Medulla oblongata (tissue), 1 donor: ENCODE measurements around the gene BSPH1.
"Not testable (repeated sequence)": the region's sequence is repeated elsewhere in the genome, so short reads cannot be mapped to it uniquely, and the experiment has no call there.

Experiments used
- DNase-seq: peaks from one replicate; pipeline ENCODE4 v3.0.0-alpha.2; 2015; ENCODE audit errors: extremely low spot score

BSPH1 gene, protein sequence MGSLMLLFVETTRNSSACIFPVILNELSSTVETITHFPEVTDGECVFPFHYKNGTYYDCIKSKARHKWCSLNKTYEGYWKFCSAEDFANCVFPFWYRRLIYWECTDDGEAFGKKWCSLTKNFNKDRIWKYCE

DNA sequence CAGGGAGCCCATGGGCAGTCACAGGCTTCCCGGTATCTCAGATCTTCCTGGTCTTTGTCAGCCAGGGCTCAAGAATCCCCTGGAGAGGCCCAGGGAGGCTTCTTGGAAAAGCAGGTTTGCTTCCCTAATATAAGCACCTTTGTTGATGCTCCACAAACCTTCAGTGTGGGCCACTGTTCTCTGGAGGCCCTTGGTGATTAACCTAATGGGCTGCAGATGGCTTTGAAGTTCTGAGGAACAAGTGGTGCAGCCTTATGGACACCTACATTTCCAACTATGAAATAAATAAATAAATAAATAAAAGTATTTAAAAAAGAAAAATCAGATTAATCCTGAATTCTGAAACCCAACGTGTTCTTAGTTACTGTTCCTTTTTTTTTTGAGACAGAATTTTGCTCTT is at the start of gene BSPH1:
Gene BSPH1 (minus strand): TSS at position 101 of the 400 bp plus-strand sequence. CDS start 89 bp downstream, at position 12.
- DNase-seq, result no peak

DNA sequence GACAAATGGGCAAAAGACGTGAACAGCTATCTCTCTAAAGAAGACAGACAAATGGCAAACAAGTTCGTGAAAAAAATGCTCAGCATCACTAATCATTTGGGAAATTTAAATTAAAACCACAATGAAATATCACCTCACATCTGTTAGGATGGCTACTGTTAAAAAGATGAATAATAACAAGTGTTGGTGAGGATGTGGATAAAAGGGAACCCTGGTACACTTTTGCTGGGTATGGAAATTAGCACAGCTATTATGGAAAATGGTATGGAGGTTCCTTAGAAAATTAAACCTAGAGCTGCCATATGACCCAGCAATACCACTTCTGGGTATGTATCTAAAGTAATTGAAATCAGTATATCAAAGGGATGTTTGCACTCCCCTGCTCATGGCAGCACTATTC is 44.8 kb upstream of the BSPH1 start:
- no peak for DNase-seq

DNA sequence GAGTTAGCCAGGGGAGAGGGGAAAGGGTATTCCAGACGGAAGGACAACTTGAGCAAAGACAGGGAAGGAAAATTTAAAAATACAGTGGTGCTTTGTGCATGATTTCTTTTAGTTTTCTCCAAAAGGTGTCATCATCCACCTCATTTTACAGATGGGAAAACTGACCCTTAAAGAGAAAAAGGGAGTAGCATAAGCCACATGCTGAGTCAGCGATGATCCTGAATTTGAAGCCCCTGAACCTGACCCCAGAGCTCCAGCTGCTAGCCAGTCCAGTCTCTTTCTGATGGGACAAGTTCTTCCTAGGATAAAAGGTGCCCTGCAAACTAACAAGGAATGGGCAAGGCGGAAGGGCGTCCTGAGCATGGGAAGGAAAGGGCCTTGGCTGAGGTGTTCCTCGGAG is 41.6 kb upstream of the BSPH1 start:
- no peak for DNase-seq

DNA sequence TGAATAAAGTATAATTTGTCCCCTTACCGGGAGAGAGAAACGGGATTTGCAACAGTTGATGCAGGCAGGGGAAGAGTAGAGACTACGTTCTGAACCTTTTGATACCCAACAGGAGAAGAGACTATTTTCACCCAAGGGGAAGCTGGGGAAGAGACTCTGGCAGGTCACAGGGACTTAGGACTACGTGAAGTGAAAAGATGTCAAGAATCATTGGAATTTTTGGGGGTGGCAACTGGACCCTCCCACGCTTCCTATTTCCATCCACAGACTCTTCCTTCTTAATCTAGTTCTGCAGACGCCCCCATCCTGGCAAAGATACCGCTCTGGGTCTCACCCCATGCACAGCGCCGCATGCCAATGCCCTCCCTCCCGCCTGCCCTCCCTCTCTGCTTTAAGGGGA is 38.1 kb upstream of the BSPH1 start:
- no peak for DNase-seq

DNA sequence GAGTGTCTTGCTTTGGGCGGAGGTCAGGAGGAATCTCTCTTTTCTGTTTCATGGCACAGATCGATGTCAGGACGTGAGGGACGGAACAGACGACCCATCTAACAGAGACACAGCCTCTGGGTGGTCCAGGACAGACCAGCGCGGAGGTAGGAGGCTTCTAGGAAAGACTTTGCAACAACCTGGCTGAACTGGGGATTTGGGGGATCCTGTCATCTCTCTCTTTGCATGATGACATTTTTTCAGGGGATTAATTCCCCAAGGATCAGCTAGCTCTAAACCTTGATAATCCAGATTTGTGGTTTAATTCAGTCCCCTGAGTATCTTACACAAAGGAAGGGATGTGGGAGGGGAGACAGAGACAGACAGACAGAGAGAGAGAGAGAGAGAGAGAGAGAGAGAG is 37.5 kb upstream of the BSPH1 start:
- no peak for DNase-seq

DNA sequence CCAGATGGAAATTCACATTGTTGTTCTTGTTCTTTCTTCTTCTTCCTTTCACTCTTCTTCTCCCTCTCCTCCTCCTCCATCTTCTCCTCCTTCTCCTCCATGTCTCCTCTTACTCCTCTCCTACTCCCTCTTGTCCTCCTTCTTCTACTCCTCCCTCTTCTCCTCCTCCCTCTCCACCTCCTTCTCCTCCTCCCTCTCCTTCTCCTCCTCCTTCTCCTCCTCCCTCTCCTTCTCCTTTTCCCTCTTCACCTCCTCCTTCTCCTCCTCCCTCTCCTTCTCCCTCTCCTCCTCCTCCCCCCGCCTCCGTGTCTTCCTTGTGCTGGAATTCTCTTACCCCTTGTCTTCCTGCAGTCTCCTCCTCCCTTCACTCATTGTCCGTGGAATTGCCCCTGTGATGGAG is 33.5 kb upstream of the BSPH1 start:
- no peak for DNase-seq

DNA sequence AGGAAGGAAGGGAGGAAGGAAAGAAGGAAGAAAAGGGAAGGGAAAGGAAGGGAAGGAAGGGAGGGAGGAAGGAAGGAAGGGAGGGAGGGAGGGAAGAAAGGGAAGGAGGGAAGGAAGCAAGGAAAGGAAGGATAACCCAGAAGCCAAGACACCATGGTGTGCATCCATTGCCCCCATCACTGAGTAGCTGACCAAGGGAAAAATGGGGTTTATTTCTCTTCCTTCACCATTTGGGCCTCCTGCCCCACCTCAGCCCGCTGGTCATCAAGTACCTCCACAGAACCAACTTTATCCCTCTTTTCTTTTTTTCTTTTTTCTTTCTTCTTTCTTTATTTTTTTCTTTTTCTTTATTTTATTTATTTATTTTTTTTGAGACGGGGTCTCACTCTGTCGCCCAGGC is 31.5 kb upstream of the BSPH1 start:
- DNase-seq, result no peak

DNA sequence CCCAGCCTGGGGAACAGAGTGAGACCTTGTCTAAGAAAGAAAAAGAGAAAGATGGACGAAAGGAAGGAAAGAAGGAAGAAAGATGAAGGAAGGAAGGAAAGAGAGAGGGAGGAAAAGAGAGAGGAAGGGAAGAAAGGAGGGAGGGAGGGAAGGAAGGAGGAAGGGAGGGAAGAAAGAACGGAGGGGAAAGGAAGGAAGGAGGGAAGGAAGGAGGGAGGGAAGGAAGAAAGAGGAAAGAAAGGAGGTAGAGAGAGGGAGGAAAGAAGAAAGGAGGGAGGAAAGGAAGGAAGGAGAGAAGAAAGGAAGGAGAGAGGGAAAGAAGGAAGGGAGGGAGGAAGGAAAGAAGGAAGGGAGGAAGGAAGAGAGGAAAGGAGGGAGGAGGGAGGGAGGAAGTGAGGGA is 31.0 kb upstream of the BSPH1 start:
- DNase-seq, result no peak

DNA sequence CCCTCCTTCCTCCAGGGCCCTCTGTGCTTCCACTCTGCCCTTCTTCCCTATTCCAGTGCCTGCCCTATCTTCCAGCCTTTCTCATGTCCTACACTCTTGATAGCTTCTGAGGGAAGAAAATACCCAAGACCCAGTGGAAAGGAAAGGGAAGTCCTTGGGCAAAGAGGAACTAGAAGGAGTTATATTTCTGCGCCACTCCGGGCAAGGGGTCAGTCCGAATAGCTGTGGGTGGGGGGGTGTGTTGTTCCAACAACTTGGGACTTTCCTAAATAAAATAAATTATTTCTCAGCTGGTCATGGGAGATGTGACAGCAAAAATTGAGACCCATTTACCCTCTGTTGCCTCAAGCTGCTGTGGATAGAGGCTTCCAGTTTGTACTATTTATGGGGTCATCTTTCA is 28.7 kb upstream of the BSPH1 start:
- no peak for DNase-seq

DNA sequence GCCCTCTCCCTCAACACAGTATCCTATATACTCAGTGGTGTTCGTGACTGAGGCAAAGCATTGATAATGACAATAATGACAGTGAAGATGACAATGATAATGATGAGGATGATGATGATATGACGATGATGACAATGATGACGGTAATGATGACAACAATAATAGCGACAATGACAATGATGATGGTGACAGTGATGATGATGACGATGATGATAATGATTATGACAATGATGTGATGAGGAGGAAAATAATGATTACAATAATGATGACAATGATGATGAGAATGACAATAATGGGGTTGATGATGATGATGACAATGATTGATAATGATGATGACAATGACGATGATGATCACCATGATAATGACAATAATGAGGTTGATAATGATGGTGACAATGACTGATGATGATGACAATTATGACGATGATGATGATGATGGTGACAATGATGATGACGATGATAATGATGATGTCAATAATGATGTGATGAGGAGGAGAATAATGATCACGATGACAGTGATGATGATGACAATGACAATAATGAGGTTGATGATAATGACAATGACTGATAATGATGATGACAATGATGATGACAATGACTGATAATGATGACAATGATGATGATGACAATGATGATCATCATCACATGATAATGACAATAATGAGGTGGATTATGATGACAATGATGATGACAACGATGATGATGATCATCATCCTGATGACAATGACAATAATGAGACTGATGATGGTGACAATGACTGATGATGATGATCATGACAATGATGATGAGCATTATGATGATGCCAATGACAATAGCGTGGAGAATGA is 19.2 kb upstream of the BSPH1 start:
- no peak for DNase-seq

DNA sequence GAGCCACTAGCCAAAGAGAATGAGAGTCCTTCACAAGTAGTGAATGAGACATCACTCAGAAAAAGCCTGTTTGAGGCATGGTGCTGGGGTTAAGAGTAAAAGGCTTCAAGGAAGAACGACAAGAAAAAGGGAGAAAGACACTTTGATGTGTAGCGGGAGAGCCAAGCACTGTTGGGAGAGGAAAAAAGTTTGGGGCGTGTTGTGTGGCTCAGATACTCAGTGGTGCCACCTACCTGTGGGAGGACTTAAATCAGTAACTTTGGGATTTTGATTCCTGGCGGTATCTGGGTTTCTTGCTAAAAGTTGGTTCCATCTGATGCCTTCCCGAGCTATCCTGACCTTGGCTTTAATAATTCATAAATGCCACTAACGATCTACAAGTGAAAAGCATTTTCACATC is 14.8 kb upstream of the BSPH1 start:
- DNase-seq, result no peak

DNA sequence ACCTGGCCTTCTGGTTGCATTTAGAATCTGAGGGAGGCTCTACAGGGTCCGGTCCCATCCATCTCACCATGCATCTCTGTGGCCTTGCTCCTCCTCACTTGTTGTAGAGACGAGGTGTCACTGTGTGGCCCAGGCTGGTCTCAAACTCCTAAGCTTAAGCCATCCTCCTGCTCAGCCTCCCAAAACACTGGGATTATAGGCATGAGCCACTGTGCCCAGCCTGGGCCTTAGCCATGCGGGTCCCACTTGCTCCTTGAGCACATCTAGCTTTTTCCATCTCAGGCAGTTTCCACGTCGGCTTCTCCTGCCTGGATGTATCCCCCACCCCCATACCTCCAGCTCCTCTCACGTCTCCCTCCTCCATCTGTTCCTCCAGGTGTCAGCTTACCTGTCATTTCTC is 12.3 kb upstream of the BSPH1 start:
- DNase-seq, result no peak

DNA sequence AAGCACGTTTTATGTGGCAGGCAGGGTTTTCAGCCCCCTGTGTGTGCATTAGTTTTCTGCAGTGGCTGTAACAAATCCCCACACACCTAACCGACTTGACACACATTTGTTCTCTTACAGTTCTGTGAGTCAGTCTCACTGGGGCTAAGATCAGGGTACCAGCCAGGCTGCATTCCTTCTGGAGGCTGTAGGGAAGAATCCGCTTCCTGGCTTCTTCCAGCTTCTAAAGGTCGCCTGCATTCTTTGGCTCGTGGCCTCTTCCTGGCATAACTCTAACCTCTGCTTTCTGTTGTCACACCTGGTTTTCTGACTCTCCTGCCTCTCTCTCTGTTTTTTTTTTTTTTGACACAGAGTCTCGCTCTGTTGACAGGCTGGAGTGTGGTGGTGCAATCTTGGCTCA is 8.9 kb upstream of the BSPH1 start:
- DNase-seq, result no peak

DNA sequence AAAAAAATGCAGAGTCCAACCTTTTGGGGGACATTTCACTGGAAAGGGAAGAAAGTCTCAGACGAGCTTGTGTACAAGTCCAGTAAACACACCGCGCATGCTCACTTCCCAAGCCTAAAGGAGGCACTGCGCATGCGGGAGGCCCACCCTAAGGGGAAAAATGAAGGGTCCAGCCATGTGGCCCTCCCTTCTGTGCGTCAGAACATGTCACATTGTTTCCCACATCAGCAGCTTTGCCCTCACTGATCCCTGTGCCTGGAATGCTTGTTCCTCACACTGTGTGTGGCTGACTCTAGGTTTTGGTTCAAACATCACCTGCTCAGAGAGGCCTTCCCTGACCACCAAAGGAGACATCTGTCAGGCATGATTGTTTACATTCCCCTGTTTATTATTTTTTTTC is 6.8 kb upstream of the BSPH1 start:
- DNase-seq, result no peak

DNA sequence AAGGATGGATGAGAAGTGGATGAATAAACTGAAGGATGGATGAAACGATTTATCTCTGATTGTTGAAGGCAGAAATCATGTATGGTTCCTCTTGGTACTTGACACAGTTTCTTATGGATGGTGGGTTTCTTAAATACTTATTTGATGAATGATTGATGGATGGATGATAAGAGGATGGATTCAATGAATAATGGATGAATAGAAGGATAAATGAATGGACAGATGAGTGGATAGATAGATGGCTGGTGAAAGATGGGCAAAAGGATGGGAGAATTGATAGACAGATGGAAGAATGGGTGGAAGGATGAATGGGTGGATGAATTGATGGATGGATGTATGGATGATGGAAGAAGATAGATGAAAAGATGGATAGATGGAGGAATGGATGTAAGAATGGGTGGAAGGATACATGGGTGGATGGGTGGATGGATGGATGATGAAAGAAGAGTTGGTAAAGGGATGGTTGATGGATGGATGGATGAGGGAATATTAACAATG is 4.3 kb upstream of the BSPH1 start:
- no peak for DNase-seq

DNA sequence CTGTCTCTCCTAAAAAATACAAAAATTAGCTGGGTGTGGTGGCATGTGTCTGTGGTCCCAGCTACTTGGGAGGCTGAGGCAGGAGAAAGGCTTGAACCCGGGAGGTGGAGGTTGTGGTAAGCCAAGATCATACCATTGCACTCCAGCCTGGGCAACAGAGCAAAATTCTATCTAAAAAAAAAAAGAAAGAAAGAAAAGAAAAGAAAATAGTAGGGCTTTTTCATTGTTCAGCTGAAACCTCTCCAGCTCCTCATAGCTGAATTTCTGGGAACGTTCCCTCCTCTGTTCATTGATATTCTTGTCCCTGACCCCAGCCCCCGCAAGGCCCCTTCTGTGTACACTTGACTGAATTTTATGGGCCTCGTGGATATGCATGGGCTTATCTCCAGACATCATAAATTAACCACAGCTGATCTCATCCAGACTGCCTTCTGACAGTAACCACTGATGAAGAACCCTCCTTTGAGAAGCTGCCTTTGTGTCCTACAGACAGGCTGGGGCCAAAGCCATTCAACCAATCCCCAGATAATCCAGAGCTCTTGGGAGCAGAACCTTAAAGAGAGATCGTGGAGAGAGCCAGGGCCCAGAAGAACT is 2.3 kb upstream of the BSPH1 start, which contains the start of gene ELSPBP1:
Gene ELSPBP1 (plus strand): TSS at position 424 of the 594 bp plus-strand sequence. CDS start 14,036 bp downstream, outside the sequence.
- DNase-seq, result no peak

DNA sequence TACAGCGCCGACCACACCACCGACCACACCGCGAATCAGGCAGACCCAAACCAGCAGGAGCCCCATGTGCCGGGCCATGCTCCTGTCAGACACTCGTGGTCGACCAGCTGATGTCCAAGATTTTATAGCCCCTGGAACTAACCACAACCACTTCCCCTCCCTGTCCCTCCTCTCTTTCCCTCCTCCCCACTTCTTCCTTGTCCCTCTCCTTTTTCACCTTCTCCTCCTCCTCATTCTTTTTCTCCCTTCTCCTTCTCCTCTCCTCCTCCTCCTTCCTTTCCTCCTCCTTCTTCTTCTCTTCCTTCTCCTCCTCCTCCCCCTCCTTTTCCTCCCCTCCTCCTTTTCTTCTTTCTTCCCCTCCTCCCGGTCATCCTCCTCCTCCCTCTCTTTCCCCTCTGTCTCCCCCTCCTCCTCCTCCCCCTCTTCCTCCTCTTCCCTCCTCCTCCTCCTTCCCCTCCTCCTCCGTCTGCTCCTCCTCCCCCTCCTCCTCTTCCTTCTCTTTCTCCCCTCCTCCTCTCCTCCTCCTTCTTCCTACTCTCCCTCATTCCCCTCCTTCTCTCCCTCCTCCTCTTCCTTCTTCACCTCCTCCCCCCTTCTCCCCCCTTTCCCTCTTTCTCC is 670 bp downstream of the BSPH1 start:
- DNase-seq, result no peak

DNA sequence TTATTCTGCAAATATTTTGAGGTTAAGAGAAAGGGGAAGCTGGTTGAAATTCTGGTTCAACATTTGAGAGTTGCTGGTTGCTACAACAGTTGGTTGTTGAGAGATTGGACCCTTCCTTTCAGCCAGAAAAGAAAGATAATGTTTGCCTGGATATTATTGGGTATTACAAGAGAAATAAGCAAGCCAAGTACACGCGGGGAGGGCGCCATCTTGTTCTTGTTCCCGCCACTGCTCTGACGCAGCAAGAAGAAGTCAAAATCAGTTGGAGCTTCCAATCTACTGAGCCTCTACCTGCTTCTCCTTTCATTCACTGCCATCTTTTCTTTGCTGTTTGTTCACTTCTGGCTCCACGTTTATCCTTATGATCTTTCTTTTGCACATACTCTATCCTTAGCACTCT is 18.4 kb downstream of the BSPH1 start:
- DNase-seq, result no peak

DNA sequence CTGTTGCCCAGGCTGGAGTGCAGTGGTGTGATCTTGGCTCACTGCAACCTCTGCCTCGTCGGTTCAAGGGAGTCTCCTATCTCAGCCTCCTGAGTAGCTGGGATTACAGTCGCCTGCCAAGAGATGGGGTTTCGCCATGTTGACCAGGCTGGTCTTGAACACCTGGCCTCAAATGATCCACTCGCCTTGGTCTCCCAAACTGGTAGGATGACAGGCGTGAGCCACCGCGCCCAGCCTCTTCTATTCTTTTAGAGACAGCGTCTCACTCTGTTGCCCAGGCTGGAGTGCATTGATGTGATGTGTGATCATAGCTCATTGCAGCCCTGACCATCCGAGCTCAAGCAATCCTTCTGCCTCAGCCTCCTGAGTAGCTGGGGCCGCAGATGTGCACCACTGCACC is 36.0 kb downstream of the BSPH1 start:
- DNase-seq, result not testable (repeated sequence)

DNA sequence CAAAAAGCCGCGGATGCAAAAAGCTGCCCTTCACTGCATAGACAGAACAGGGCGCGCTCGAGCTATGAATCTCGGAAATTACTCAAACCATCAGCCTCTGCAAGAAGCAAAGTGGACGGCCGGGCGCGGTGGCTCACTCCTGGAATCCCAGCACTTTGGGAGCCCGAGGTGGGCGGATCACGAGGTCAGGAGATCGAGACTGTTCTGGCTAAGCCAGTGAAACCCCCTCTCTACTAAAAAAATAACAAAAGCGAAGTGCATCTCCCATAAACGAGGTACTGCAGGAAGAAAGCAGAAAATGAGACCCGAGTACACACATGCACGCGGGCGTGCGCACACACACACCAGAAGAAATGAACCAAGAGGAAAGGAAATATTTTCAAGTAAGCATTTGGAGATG is 39.8 kb downstream of the BSPH1 start:
- not testable (repeated sequence) for DNase-seq

DNA sequence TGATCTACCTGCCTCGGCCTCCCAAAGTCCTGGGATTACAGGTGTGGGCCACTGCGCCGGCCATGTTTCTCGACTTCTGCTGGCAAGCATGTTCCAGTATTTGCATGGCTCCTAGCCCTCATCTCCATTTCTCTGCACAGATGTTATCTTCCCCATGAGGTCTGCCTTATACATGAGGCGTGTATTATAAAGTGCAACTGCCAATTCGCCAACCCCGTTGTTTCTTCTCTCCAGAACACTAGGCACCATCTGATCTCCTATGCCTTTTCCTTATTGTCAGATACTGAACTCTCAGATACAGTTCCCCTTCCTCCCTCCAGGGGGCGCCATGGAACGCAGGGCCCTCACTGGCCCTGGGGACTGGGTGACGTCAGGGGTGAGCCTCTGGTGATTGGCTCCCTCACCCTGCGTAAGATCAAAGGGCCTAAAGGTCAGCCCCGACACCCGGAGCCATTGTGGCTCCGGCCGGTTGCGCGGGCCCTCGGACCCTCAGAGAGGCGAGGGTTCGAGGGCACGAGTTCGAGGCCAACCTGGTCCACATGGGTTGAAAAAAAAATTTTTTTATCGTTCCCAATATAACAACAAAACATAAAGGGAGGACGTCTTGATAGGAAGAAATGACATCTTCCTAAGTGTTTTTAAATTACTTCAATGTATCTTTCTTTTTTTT is 42.0 kb downstream of the BSPH1 start:
- DNase-seq, result not testable (repeated sequence)

DNA sequence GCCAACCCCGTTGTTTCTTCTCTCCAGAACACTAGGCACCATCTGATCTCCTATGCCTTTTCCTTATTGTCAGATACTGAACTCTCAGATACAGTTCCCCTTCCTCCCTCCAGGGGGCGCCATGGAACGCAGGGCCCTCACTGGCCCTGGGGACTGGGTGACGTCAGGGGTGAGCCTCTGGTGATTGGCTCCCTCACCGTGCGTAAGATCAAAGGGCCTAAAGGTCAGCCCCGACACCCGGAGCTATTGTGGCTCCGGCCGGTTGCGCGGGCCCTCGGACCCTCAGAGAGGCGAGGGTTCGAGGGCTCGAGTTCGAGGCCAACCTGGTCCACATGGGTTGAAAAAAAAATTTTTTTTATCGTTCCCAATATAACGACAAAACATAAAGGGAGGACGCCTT is 63.4 kb downstream of the BSPH1 start:
- not testable (repeated sequence) for DNase-seq
